ENCODE data around the gene TRMT1. TPM values are rescaled to one million over a fixed set of nuclear protein-coding genes. Genes with fewer than 3 reads are reported as not detected.

The TRMT1 gene
- total RNA-seq, 4 donors from 2014 or later, result 31.7 to 47.9 (median 45.0) TPM

DNA sequence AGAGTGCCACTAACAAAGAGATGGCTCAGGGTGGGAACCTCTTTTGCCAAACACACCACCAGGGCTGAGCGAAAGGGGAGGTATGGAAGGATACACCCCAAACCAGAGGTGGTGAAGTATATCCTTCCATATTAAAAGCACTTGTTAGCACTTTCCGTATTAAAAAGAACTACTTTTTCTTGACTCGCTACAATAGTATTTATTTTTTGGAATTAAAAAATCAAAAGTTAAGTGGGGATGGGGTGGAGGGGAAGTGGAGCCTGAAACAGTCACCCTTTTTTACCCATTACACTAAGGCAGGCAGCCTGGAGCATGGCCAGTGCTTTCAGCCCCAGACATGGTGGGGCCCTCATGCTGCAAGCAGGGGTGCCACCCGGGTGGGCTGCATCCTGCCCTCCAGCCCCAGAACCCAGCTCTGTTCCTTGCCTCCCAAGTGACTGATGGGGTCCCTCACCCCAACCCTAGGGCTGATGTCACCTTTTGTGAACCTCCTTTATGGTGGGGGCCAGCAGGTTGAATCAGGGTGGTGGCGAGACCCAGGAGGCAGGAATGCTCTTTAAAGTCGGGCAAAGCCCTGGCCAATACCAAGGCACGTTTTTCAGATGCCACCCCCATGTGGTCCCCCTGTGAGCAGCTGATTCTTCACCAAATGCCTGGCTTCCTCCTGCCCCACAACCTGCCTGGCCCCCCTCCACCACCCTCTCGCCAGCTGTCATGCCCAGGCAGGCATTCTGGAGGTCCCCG is 44.9 kb downstream of the TRMT1 start:
- H3K36me3 ChIP-seq, result peaks cover 0 to 23% of the 10 kb centered on the region in 2 donors
- no peaks in the 10 kb centered on the region for H3K9me3 ChIP-seq
- DNase-seq, result no peak
- in situ Hi-C loops (cut with MboI; ENCODE audit: low sequenced_read_pairs in 4 of 4), result no loop called here
- TF ChIP-seq POLR2A (IDR thresholded peaks at IDR 0.05), result no peak
- TF ChIP-seq, protein P1, sequence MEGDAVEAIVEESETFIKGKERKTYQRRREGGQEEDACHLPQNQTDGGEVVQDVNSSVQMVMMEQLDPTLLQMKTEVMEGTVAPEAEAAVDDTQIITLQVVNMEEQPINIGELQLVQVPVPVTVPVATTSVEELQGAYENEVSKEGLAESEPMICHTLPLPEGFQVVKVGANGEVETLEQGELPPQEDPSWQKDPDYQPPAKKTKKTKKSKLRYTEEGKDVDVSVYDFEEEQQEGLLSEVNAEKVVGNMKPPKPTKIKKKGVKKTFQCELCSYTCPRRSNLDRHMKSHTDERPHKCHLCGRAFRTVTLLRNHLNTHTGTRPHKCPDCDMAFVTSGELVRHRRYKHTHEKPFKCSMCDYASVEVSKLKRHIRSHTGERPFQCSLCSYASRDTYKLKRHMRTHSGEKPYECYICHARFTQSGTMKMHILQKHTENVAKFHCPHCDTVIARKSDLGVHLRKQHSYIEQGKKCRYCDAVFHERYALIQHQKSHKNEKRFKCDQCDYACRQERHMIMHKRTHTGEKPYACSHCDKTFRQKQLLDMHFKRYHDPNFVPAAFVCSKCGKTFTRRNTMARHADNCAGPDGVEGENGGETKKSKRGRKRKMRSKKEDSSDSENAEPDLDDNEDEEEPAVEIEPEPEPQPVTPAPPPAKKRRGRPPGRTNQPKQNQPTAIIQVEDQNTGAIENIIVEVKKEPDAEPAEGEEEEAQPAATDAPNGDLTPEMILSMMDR (IDR thresholded peaks at IDR 0.05 in 4 of 5, conservative IDR thresholded peaks at IDR 0.05 in 1 of 5), result no peak
- no peaks in the 10 kb centered on the region for H3K27me3 ChIP-seq
- peak overlapping the region; percentile 92 to 100 (median 96) for H3K27ac ChIP-seq
- no peak overlapping the region for H3K4me3 ChIP-seq
- ATAC-seq, result no peak
- peaks cover 65 to 72% of the 10 kb centered on the region in 2 donors for H3K4me1 ChIP-seq
- intact Hi-C loops (cut with DNase I; ENCODE audit: low total_unique reads), result no loop called here

DNA sequence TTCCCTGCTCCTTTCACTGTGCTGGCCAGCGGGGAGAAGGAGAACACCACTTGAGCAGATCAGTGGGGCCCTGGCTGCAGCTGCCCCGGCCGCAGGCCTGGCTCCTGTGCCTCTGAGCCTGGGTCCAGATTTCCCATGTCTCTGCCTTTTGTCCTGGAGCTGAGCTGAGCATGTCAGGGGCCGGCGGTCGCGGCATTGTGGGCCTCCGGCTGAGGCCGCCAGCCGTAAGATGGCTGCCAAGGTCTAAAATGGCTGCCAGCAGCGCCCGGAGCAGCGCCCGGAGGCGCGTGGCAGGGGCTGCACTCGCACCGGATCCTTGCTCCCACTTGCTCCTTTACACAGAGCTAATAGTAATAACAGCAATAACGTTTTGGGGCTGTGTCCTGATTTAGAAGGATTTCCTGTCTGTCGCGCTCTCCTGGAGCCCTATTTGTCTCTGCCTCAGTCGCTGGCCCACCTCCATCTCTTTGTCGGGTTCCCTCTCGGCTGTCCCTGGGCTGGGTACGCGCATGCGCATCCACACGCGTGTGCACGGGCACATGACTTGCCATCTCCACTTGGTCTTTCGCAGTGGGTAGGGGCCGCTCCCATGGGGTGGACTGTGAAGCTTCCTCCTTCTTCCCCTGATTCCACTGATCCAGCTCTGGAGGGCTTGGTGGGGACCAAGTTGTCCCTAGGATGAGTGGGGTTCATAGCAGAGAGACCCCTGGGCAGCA is 46.0 kb downstream of the TRMT1 start:
- peak; percentile 57 for ATAC-seq
- peak overlapping the region; percentile 51 to 54 (median 52) for H3K4me3 ChIP-seq
- DNase-seq, result peak in 1 of 2 donors; percentile 81
- H3K9me3 ChIP-seq, result no peaks in the 10 kb centered on the region
- intact Hi-C loops (cut with DNase I; ENCODE audit: low total_unique reads), result no loop called here
- peak overlapping the region; percentile 92 to 100 (median 96) for H3K27ac ChIP-seq
- in situ Hi-C loops (cut with MboI; ENCODE audit: low sequenced_read_pairs in 4 of 4), result no loop called here
- no peaks in the 10 kb centered on the region for H3K27me3 ChIP-seq
- peaks cover 0 to 13% of the 10 kb centered on the region in 2 donors for H3K36me3 ChIP-seq
- TF ChIP-seq, protein P1 (IDR thresholded peaks at IDR 0.05 in 4 of 5, conservative IDR thresholded peaks at IDR 0.05 in 1 of 5), result no peak
- TF ChIP-seq POLR2A (IDR thresholded peaks at IDR 0.05), result peak; percentile 22 to 43
- peaks cover 65 to 72% of the 10 kb centered on the region in 2 donors for H3K4me1 ChIP-seq

DNA sequence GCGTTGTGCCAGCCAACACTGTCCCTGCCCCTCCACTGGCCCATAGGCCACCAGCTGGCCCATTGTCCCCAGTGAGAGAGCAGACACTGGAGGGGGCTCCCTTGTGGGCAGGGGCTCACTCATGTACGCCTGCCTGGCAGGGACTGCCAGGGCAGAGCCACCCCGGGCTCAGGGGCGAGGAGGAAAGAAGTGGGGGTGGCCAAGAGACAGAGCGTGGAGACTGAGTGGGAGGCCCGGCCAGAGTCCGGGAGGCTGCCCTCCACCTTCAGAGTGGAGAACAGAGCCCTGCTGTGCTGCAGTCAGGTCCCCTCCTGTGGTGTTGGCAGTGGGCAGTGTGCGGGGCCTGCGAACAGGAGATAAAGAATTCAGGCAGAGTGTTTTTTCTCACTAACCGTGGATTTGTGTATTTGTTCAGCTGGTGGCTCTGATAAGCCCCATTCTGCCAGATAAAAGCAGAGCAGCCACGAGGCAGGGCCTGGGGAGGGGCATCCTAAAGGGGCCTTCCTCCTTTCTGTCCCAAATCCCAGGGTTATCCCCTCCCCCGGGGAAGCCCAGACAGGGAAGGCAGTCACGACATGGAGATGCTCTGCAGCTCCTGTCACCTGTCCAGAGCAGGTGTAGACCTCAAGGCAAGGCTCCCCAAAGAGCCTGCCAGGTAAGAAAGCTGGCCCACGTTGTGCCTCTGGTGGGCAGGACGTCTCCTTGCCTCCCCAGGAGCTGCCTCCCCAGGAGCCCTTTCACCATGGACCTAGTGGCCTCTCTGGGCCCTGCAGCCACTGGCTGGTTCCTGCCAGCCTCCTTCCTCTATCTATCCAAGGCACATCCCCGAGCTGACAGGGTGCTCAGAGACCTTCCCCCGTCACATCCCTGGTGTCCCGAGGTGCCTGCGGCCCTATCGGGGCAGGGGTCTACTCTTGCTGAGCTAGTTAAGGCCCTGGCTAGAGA is 46.9 kb downstream of the TRMT1 start:
- Histone ChIP-seq H3K4me1 (peaks cover 67 to 75% of the 10 kb centered on the region in 2 donors), H3K27ac (peak overlapping the region; percentile 92 to 100 (median 96)), H3K27me3 (no peaks in the 10 kb centered on the region), H3K9me3 (no peaks in the 10 kb centered on the region), H3K36me3 (peaks cover 0 to 9% of the 10 kb centered on the region in 2 donors), H3K4me3 (peak overlapping the region; percentile 51 to 54 (median 52))
- TF ChIP-seq POLR2A (IDR thresholded peaks at IDR 0.05), result no peak
- TF ChIP-seq, protein P1 (IDR thresholded peaks at IDR 0.05 in 4 of 5, conservative IDR thresholded peaks at IDR 0.05 in 1 of 5), result peak in 1 of 5 experiments; percentile 30
- DNase-seq (peak in 1 of 2 donors; percentile 55), ATAC-seq (peak; percentile 13 to 40)
- intact Hi-C loops (cut with DNase I; ENCODE audit: low total_unique reads), result no loop called here
- in situ Hi-C loops (cut with MboI; ENCODE audit: low sequenced_read_pairs in 4 of 4), result no loop called here

DNA sequence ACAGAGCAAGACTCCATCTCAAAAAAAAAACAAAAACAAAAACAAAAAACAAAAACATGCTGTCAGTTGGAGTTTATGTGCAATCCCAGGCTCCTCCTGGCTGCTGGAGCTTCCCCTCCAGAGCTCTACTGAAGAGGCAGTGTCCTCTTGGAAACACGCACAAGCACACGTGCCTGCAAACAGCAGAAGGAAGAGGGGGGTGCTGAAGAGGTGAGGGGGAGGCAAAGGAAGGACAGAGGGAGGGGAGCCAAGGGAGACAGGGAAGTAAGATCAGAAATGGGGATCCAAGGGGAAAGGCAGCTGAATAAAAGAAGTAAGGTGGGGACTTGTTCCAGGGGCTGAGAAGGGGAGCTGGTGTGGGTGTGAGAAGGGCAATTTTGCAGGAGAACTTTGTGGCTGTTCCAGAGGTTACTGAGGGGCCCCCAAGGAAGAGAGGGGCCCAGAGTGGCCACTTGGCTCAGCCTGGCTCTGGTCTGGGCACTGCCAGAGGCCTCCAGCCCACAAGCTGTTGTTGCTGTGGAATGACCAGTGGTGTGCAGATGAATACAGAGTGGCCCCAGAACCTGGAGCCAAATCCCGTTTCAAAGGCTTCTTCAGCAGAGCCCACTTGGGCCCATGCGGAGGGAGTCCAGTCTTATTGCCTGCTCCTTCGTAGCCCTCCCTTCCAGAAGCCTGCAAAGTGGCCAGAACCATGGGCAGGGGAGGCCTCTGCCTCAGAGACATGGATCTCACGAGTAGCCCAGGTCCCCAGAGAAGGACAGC is 48.3 kb downstream of the TRMT1 start:
- ATAC-seq, result peak in 1 of 2 donors; percentile 14
- H3K4me1 ChIP-seq, result peaks cover 78 to 88% of the 10 kb centered on the region in 2 donors
- in situ Hi-C loops (cut with MboI; ENCODE audit: low sequenced_read_pairs in 4 of 4), result no loop called here

More for the DNA sequence above, 48.3 kb downstream of the TRMT1 start:
- no peak overlapping the region for H3K4me3 ChIP-seq
- no peak for TF ChIP-seq POLR2A (IDR thresholded peaks at IDR 0.05)
- TF ChIP-seq, protein P1 (IDR thresholded peaks at IDR 0.05 in 4 of 5, conservative IDR thresholded peaks at IDR 0.05 in 1 of 5), result no peak
- no peaks in the 10 kb centered on the region for H3K36me3 ChIP-seq
- peak in 1 of 2 donors; percentile 63 for DNase-seq
- intact Hi-C loops (cut with DNase I; ENCODE audit: low total_unique reads), result no loop called here
- no peaks in the 10 kb centered on the region for H3K27me3 ChIP-seq
- peak overlapping the region; percentile 92 to 100 (median 96) for H3K27ac ChIP-seq
- no peaks in the 10 kb centered on the region for H3K9me3 ChIP-seq
